Fibroblast of mammary gland (primary cell): Measurements from ENCODE around the gene PITPNM3.

Experiments used
- DNase-seq: peaks from one replicate; pipeline ENCODE4 v3.0.0-alpha.2; 2010; ENCODE audit warnings: low read depth
- H3K4me3 ChIP-seq: 2 replicates; pipeline ENCODE4 v1.5.1; 2011; ENCODE audit warnings: low read depth, mild to moderate bottlenecking, low read length, moderate library complexity; ENCODE audit not compliant: control insufficient read depth
- TF ChIP-seq, protein P1 (sequence below): conservative IDR thresholded peaks from 2 replicates; pipeline ENCODE4 v1.5.1; 2011; ENCODE audit warnings: low read depth, low read length, inconsistent platforms; ENCODE audit not compliant: control insufficient read depth, insufficient read depth

PITPNM3 gene

DNA sequence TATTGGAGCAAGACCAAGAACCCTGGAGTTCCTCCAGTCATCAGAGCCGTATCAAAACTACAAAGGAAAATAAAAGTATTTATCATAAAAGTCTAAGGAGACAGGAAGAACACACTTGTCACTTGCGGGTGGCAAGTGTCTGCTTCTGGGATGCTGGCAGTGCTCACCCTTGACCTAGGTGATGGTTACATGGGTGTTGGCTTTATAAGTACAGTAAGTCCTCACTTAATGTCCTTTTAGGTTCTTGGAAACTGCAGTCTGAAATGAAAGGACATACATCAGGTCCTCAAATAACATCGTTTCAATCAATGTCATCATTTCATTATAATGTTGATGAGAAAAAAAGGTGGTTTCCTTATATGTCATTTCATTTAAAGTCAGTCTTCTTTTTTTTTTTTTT is 118.4 kb downstream of the PITPNM3 start:
- TF ChIP-seq, protein P1, sequence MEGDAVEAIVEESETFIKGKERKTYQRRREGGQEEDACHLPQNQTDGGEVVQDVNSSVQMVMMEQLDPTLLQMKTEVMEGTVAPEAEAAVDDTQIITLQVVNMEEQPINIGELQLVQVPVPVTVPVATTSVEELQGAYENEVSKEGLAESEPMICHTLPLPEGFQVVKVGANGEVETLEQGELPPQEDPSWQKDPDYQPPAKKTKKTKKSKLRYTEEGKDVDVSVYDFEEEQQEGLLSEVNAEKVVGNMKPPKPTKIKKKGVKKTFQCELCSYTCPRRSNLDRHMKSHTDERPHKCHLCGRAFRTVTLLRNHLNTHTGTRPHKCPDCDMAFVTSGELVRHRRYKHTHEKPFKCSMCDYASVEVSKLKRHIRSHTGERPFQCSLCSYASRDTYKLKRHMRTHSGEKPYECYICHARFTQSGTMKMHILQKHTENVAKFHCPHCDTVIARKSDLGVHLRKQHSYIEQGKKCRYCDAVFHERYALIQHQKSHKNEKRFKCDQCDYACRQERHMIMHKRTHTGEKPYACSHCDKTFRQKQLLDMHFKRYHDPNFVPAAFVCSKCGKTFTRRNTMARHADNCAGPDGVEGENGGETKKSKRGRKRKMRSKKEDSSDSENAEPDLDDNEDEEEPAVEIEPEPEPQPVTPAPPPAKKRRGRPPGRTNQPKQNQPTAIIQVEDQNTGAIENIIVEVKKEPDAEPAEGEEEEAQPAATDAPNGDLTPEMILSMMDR = no peak
- no peak overlapping the region for H3K4me3 ChIP-seq
- no peak for DNase-seq

DNA sequence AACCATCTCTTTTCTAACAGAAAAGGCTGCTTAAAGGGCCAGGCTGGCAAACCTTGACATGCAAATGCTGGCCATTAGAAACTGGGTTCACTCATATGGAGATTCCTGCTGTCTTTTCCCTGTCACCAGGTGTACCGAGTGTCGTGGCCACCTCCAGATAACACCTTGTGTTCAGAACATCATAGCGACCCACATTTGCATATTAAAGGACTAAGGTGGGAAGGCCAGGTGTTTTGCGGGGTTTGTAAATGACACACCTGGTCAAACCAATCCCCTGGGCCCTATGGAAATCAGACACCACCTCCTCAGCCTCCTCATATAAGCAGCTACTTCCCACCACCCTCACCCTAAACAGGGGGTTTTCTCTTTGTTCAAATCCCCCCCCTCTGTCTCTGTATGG is 118.9 kb downstream of the PITPNM3 start:
- TF ChIP-seq, protein P1 = no peak
- no peak for DNase-seq
- H3K4me3 ChIP-seq = no peak overlapping the region

DNA sequence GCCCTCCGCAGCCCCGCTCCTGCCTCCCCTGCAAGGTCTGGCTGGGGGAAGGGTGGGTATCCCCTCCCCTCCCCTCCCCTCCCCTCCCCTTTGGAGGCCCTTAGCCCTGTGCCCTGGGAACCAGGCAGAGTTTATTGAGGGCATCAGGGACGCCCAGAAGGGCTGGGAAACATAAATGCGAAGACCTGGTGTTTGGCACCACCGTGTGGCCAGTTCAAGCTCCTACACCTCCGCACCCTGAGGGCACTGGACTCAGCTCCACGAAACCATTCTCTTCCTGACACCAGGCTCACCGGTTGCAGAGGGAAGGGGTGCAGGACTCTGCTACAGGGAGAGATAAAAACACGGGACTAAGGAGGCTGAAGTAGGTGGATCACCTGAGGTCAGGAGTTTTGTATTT is 120.4 kb downstream of the PITPNM3 start:
- peak; percentile 68 for DNase-seq
- TF ChIP-seq, protein P1 = peak; percentile 85
- H3K4me3 ChIP-seq = no peak overlapping the region

DNA sequence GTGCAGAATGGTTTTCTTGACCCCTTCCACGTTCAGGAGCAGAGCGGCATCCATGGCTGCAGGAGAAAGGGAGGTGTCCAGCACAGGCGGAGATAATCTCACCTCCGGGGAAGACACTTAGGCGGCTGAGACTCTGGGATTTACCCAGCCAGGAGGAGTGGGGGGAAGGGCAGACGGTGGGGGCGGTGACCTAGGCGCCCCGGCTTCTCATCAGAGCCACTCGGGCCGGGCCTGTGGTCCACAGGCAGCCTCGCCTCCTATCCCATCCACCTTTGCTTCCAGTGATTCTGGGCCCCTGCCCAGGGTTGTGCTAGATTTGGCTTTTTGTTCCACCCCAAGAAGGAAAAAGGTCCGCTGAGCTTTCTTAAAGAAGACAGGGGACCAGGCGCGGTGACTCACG is 121.3 kb downstream of the PITPNM3 start, which contains the start of gene AIPL1:
TSS of gene AIPL1 (minus strand) at position 71 of the 400 bp plus-strand sequence. CDS start at position 54, 17 bp downstream.
- H3K4me3 ChIP-seq = no peak within 1 kb of the TSS
- DNase-seq = no peak
- TF ChIP-seq, protein P1 = no peak

DNA sequence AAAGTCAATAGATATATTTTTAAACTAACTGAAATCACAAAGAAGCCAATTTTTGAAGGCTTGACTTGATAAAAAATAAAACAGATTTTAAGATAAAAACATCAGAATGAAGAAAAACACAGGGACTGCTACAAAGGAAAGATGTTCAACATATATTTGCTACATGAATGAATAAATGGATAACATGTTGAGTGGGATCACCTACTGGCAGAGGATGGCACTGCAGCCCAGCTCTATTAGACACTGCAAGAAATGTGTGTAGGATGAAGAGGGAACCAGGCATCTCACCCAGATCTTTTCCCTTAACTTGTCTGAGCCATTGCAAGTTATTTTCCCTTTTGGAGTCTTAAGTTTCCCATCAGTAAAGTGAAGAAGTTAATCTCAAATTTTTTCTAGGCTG is 125.6 kb downstream of the PITPNM3 start:
- peak; percentile 13 for DNase-seq
- TF ChIP-seq, protein P1 = peak; percentile 44
- no peak overlapping the region for H3K4me3 ChIP-seq

DNA sequence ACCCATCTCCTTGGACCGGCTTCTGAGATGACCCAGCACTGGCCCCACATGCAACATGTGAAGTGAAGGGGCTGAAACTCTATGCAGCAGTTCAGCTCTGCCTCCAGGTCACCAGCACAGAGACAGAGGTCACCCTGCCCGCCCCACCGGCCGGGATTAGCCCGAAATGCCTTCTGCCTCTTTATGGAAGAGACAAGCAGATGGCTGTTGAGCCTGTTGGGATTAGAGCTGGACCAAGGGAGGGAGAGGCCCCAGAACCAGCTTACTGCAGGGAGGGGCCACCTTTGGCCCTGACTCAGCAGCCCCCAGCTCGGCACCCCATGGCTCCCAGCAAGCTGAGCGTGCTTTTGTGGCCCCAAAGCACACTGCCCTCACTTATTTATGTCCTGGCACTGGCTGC is 127.1 kb downstream of the PITPNM3 start:
- DNase-seq = no peak
- TF ChIP-seq, protein P1 = no peak
- no peak overlapping the region for H3K4me3 ChIP-seq
